Measurements from ENCODE around the gene CERS6. TPM values are rescaled to one million over a fixed set of nuclear protein-coding genes. Genes with fewer than 3 reads are reported as not detected.

Gene CERS6
- total RNA-seq, 1 donor from 2014 or later, result 21.8 TPM

DNA sequence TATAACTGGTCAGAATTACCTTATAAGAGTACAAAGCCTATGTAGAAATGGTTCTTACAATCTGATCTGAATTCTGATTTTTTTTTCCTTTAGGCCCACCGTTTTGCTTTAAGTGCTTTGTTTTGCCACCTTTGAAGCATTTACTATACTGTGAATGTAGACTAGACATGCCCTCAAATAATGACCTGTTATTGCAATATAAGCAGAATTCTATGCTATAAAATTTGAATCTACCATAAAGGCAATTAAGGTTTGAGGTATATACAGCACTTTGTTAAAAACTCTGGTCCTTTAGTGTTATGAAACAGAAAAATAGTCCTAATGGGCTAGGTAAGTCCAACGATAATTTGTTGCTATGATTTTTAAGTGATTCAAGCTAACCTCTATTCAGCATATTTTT is 259.8 kb downstream of the CERS6 start:
- H3K36me3 ChIP-seq, result no peaks in the 10 kb centered on the region
- ATAC-seq (no peak), DNase-seq (no peak)
- no peaks in the 10 kb centered on the region for H3K9me3 ChIP-seq
- no peaks in the 10 kb centered on the region for H3K4me1 ChIP-seq
- no peak overlapping the region for H3K4me3 ChIP-seq
- no peak overlapping the region for H3K27ac ChIP-seq
- TF ChIP-seq, protein P1, sequence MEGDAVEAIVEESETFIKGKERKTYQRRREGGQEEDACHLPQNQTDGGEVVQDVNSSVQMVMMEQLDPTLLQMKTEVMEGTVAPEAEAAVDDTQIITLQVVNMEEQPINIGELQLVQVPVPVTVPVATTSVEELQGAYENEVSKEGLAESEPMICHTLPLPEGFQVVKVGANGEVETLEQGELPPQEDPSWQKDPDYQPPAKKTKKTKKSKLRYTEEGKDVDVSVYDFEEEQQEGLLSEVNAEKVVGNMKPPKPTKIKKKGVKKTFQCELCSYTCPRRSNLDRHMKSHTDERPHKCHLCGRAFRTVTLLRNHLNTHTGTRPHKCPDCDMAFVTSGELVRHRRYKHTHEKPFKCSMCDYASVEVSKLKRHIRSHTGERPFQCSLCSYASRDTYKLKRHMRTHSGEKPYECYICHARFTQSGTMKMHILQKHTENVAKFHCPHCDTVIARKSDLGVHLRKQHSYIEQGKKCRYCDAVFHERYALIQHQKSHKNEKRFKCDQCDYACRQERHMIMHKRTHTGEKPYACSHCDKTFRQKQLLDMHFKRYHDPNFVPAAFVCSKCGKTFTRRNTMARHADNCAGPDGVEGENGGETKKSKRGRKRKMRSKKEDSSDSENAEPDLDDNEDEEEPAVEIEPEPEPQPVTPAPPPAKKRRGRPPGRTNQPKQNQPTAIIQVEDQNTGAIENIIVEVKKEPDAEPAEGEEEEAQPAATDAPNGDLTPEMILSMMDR (IDR thresholded peaks at IDR 0.05), result no peak
- intact Hi-C loops (cut with DNase I), result no loop called here
- no peaks in the 10 kb centered on the region for H3K27me3 ChIP-seq (ENCODE audit: low read depth)

DNA sequence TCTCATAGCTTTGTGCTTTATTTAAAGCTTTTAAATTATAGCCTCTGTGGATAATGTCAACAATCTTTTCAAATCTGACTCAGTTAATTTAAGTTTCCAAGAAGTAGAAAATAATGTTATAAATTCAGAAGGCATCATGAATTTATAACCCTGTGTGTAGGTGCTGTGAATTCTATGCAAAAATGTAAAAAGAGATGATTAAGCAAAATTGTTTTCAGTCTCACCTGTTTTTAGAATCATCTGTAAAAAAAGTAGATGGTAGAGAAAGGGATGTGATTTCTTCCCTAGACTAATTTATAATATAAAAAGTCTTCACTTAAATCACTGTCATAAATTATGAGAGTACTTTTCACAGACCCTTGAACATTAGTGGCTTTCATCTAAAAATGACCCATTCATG is 260.8 kb downstream of the CERS6 start:
- intact Hi-C loops (cut with DNase I), result no loop called here
- Histone ChIP-seq H3K27ac (no peak overlapping the region), H3K27me3 (ENCODE audit: low read depth) (no peaks in the 10 kb centered on the region), H3K9me3 (no peaks in the 10 kb centered on the region), H3K4me3 (no peak overlapping the region), H3K4me1 (no peaks in the 10 kb centered on the region), H3K36me3 (no peaks in the 10 kb centered on the region)
- ATAC-seq (no peak), DNase-seq (no peak)
- TF ChIP-seq, protein P1 (IDR thresholded peaks at IDR 0.05), result no peak

DNA sequence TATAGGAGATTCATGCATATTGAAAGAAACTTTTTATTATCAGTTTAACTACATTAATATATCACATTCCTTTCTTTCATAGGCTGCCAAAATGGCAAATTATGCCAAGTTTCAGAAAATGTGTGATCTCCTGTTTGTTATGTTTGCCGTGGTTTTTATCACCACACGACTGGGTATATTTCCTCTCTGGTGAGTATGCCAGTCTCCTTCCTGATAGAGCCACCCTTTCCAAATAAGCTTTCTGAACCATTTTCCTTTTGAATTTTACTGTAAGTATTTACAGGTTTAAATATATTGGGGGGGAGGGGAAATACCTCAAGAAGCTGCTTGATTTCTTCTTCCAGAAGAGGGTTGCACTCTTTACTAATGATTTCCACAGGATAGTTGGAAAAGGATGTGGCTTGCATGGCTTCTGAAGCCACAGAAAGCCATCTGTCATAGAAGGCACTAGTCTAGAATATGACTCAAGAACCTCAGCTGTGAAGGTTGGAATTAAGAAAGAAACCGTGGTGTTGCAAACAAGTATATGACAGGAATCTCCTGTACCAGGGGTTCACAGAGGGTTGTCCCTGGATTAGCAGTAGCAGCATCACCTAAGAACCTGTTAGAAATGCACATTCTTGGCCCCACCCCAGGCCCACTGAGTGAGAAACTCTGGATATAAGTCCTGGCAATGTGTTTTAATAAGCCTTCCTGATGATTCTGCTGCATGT is 261.9 kb downstream of the CERS6 start:
- no peaks in the 10 kb centered on the region for H3K27me3 ChIP-seq (ENCODE audit: low read depth)
- no peak overlapping the region for H3K27ac ChIP-seq
- DNase-seq (no peak), ATAC-seq (no peak)
- H3K4me1 ChIP-seq, result no peaks in the 10 kb centered on the region
- no peaks in the 10 kb centered on the region for H3K36me3 ChIP-seq
- H3K4me3 ChIP-seq, result no peak overlapping the region
- intact Hi-C loops (cut with DNase I), result no loop called here
- H3K9me3 ChIP-seq, result no peaks in the 10 kb centered on the region
- TF ChIP-seq, protein P1 (IDR thresholded peaks at IDR 0.05), result no peak

DNA sequence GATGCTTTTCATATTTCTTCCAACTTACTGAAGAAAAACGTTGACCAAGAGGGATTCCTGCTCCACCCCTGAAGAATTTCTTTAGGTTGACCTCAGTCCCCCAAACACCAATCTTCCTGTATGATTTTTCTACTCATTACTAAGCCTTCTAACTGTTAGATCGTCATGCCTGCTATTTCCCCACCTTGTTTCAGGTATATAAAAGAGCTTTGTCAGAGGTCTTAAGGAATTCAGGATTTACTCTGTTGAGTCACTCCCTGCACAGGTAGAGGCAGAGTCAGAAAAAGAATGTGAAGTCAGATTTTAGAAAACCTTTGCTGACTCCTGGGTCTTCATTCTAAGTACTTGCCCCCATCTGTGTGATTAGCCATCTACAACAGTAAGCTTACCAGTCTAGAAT is 262.6 kb downstream of the CERS6 start:
- H3K27me3 ChIP-seq (ENCODE audit: low read depth), result no peaks in the 10 kb centered on the region
- no peaks in the 10 kb centered on the region for H3K9me3 ChIP-seq
- no peaks in the 10 kb centered on the region for H3K36me3 ChIP-seq
- TF ChIP-seq, protein P1 (IDR thresholded peaks at IDR 0.05), result no peak
- no peak overlapping the region for H3K27ac ChIP-seq
- DNase-seq (no peak), ATAC-seq (no peak)
- intact Hi-C loops (cut with DNase I), result no loop called here
- H3K4me3 ChIP-seq, result no peak overlapping the region
- H3K4me1 ChIP-seq, result no peaks in the 10 kb centered on the region

DNA sequence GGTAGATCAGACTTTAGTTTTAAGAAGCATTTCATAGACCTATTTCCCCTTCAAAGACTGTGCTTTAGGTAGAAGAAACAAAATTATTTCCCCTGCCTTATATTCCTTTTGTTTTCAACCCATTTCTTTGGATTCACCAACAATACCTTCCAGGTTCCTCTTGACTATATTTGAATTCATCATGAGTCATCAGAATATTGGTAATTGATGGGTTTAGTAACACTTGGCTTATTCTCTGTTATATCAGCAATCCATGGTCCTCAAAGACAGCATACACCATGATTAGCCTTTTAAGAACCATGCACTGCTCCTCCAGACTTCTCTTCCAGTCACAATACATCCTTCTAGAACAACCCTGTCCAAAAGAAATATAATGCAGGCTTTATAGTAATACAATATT is 263.4 kb downstream of the CERS6 start:
- no peaks in the 10 kb centered on the region for H3K4me1 ChIP-seq
- H3K27ac ChIP-seq, result no peak overlapping the region
- no peak for ATAC-seq
- no peaks in the 10 kb centered on the region for H3K36me3 ChIP-seq
- TF ChIP-seq, protein P1 (IDR thresholded peaks at IDR 0.05), result no peak
- no peaks in the 10 kb centered on the region for H3K9me3 ChIP-seq
- no peak for DNase-seq
- intact Hi-C loops (cut with DNase I), result no loop called here
- no peak overlapping the region for H3K4me3 ChIP-seq
- H3K27me3 ChIP-seq (ENCODE audit: low read depth), result no peaks in the 10 kb centered on the region
